Neural cell (in vitro differentiated cells): ENCODE results near the gene LYPD1. TPM values are rescaled to one million over a fixed set of nuclear protein-coding genes. Genes with fewer than 3 reads are reported as not detected.

Source experiments
- H2AFZ ChIP-seq: fragments of 200-600, 300-800 bp; sonication (generic), shearing (Covaris generic); 2 replicates; pipeline ENCODE4 v1.6.0; 2014; ENCODE audit warnings: low read depth, mild to moderate bottlenecking, antibody characterized with exemption, low read length, moderate library complexity
- H3F3A ChIP-seq: fragments of 200-600 bp; shearing (Covaris generic); 2 replicates; pipeline ENCODE4 v1.6.1; 2016; ENCODE audit warnings: mild to moderate bottlenecking, moderate library complexity, mixed read lengths, antibody characterized with exemption, low read length; ENCODE audit not compliant: insufficient read depth, poor library complexity, severe bottlenecking
- H3K27ac ChIP-seq: fragments of 200-600, 300-800 bp; sonication (generic), shearing (Covaris generic); 2 replicates; pipeline ENCODE4 v1.5.1; 2014; ENCODE audit warnings: mild to moderate bottlenecking, low read length, moderate library complexity
- H3K27me3 ChIP-seq: fragments of 300-800, 200-600 bp; sonication (generic), shearing (Covaris generic); 2 replicates; pipeline ENCODE4 v1.6.0; 2014; ENCODE audit warnings: mild to moderate bottlenecking, low read depth, low read length, moderate library complexity; ENCODE audit not compliant: insufficient read depth
- H3K36me3 ChIP-seq: fragments of 300-800, 200-600 bp; sonication (generic), shearing (Covaris generic); 2 replicates; pipeline ENCODE4 v1.5.1; 2014; ENCODE audit warnings: mild to moderate bottlenecking, antibody characterized with exemption, low read length, moderate library complexity; ENCODE audit not compliant: insufficient read depth
- H3K4me2 ChIP-seq: fragments of 300-800, 200-600 bp; sonication (generic), shearing (Covaris generic); 2 replicates; pipeline ENCODE4 v1.6.0; 2014; ENCODE audit warnings: mild to moderate bottlenecking, low read length
- H3K4me3 ChIP-seq: fragments of 300-800, 200-600 bp; sonication (generic), shearing (Covaris generic); 2 replicates; pipeline ENCODE4 v1.5.1; 2014; ENCODE audit warnings: mild to moderate bottlenecking, low read length, moderate library complexity
- H3K79me2 ChIP-seq: fragments of 200-600 bp; shearing (Covaris generic); replicated peaks from 2 replicates; pipeline ENCODE4 v1.6.0; 2014; ENCODE audit warnings: mild to moderate bottlenecking, low read length, moderate library complexity; ENCODE audit not compliant: insufficient read depth
- H3K9ac ChIP-seq: fragments of 300-800, 200-600 bp; sonication (generic), shearing (Covaris generic); 2 replicates; pipeline ENCODE4 v1.6.1; 2016; ENCODE audit warnings: mild to moderate bottlenecking, low read length, mixed read lengths
- H3K9me2 ChIP-seq: fragments of 200-600 bp; shearing (Covaris generic); 2 replicates; pipeline ENCODE4 v1.6.1; 2016; ENCODE audit warnings: mild to moderate bottlenecking, low read length, mixed read lengths; ENCODE audit not compliant: insufficient read depth
- H3K9me3 ChIP-seq: fragments of 200-600, 300-800 bp; sonication (generic), shearing (Covaris generic); 2 replicates; pipeline ENCODE4 v1.6.1; 2016; ENCODE audit warnings: mild to moderate bottlenecking, mixed run types, low read length, moderate library complexity, mixed read lengths
- H4K20me1 ChIP-seq: fragments of 200-600 bp; shearing (Covaris generic); 2 replicates; pipeline ENCODE4 v1.6.1; 2016; ENCODE audit warnings: mild to moderate bottlenecking, mixed run types; ENCODE audit not compliant: insufficient read depth
- CTCF ChIP-seq: fragments of 450-650 bp; IDR thresholded peaks from 2 replicates; pipeline ENCODE4 v1.5.1; 2014; ENCODE audit warnings: antibody characterized with exemption, mild to moderate bottlenecking, moderate library complexity; ENCODE audit not compliant: poor library complexity, severe bottlenecking
- EP300 ChIP-seq: fragments of 450-650 bp; conservative IDR thresholded peaks from 2 replicates; pipeline ENCODE4 v1.6.1; 2014; ENCODE audit warnings: antibody characterized with exemption, mild to moderate bottlenecking, moderate library complexity; ENCODE audit not compliant: poor library complexity, severe bottlenecking
- EZH2 ChIP-seq: fragments of 200-600, 300-800 bp; shearing (Covaris generic), sonication (generic); IDR thresholded peaks from 2 replicates; pipeline ENCODE4 v1.6.1; 2014; ENCODE audit warnings: antibody characterized with exemption, low read length, borderline replicate concordance, mild to moderate bottlenecking; ENCODE audit not compliant: insufficient read depth, poor library complexity, severe bottlenecking
- MXI1 ChIP-seq: fragments of 450-650 bp; conservative IDR thresholded peaks from 2 replicates; pipeline ENCODE4 v1.6.1; 2014; ENCODE audit warnings: antibody characterized with exemption, mild to moderate bottlenecking; ENCODE audit not compliant: poor library complexity, severe bottlenecking
- POLR2AphosphoS5 ChIP-seq: IDR thresholded peaks from 2 replicates; pipeline ENCODE4 v1.6.1; 2012
- RAD21 ChIP-seq: fragments of 450-650 bp; conservative IDR thresholded peaks from 2 replicates; pipeline ENCODE4 v1.6.1; 2014; ENCODE audit warnings: antibody characterized with exemption, mild to moderate bottlenecking, moderate library complexity
- REST ChIP-seq: IDR thresholded peaks from 2 replicates; pipeline ENCODE4 v1.6.1; 2012; ENCODE audit warnings: borderline replicate concordance
- SMC3 ChIP-seq: fragments of 450-650 bp; conservative IDR thresholded peaks from 2 replicates; pipeline ENCODE4 v1.6.1; 2014; ENCODE audit warnings: antibody characterized with exemption, mild to moderate bottlenecking, moderate library complexity; ENCODE audit not compliant: poor library complexity
- TAF1 ChIP-seq: IDR thresholded peaks from 2 replicates; pipeline ENCODE4 v1.6.1; 2012; ENCODE audit warnings: low read depth
- polyA plus RNA-seq: library from polyadenylated mRNA; depleted of rRNA; stranded (reverse); fragments of >200 nt; gene quantifications from 2 replicates; pipeline ENCODE4 v1.2.3, GENCODE V29; 2014

Gene LYPD1
- polyA plus RNA-seq, 1 donor from 2014 or later: 78.2 TPM

- Histone ChIP-seq H2AFZ (no peak overlapping the region), H3K9ac (no peak overlapping the region), H3K27ac (no peak overlapping the region), H3K4me2 (no peak overlapping the region), H3F3A (no peaks in the 10 kb centered on the region), H3K27me3 (no peaks in the 10 kb centered on the region), H3K79me2 (no peaks in the 10 kb centered on the region), H4K20me1 (no peaks in the 10 kb centered on the region), H3K9me3 (no peaks in the 10 kb centered on the region), H3K4me3 (no peak overlapping the region), H3K9me2 (no peaks in the 10 kb centered on the region), H3K36me3 (no peaks in the 10 kb centered on the region)
- TF ChIP-seq CTCF: no peak
- TF ChIP-seq RAD21: no peak
- TF ChIP-seq MXI1: no peak
- TF ChIP-seq POLR2AphosphoS5: no peak
- no peak for TF ChIP-seq SMC3
- TF ChIP-seq EZH2: no peak
- no peak for TF ChIP-seq EP300
- TF ChIP-seq REST: no peak
Observed at GRCh38 chr2:132638313-132639040, 31.5 kb downstream of the LYPD1 start.

- TF ChIP-seq POLR2AphosphoS5: no peak
- no peak for TF ChIP-seq TAF1
- TF ChIP-seq RAD21: no peak
- no peak for TF ChIP-seq EP300
- no peak for TF ChIP-seq CTCF
- TF ChIP-seq SMC3: no peak
- TF ChIP-seq MXI1: no peak
- no peak for TF ChIP-seq REST
- no peak for TF ChIP-seq EZH2
Observed at GRCh38 chr2:132636346-132636745, 33.7 kb downstream of the LYPD1 start.

More at GRCh38 chr2:132636346-132636745, 33.7 kb downstream of the LYPD1 start:
- no peak overlapping the region for H3K27ac ChIP-seq
- no peak overlapping the region for H3K9ac ChIP-seq
- no peaks in the 10 kb centered on the region for H3F3A ChIP-seq
- H3K36me3 ChIP-seq: no peaks in the 10 kb centered on the region
- H3K27me3 ChIP-seq: no peaks in the 10 kb centered on the region
- H3K9me3 ChIP-seq: no peaks in the 10 kb centered on the region
- H2AFZ ChIP-seq: no peak overlapping the region
- H3K9me2 ChIP-seq: no peaks in the 10 kb centered on the region
- no peak overlapping the region for H3K4me3 ChIP-seq
- H4K20me1 ChIP-seq: no peaks in the 10 kb centered on the region
- no peak overlapping the region for H3K4me2 ChIP-seq
- H3K79me2 ChIP-seq: no peaks in the 10 kb centered on the region
